Ovary (tissue), 9 donors: Measurements from ENCODE around the gene TRIP6. TPM values are rescaled to one million over a fixed set of nuclear protein-coding genes. Genes with fewer than 3 reads are reported as not detected.

Experiments
- DNase-seq, 5 donors: peaks; one replicate each; pipeline ENCODE4 v3.0.0-alpha.2; 2019 to 2020
- H3K27ac ChIP-seq, 2 donors: fragments of 200-600 bp; one replicate each; pipeline versions ENCODE4 v1.5.1 to v1.8.0; 2019 to 2022
- H3K27me3 ChIP-seq: fragments of 200-600 bp; one replicate; pipeline ENCODE4 v1.8.0; 2022
- H3K36me3 ChIP-seq: fragments of 200-600 bp; sonication (generic); one replicate; pipeline ENCODE4 v1.5.1; 2019
- H3K4me1 ChIP-seq: one replicate; pipeline ENCODE4 v1.8.1; 2013; ENCODE audit warnings: mild to moderate bottlenecking, moderate library complexity; ENCODE audit not compliant: insufficient read depth
- H3K4me3 ChIP-seq: fragments of 200-600 bp; sonication (generic); one replicate; pipeline ENCODE4 v1.5.1; 2017
- H3K9me3 ChIP-seq, 2 donors: fragments of 200-600 bp in 1 of 2; sonication (generic) in 1 of 2; one replicate each; pipeline versions ENCODE4 v1.5.1 to v1.8.1; 2013 to 2019; ENCODE audit warnings: mild to moderate bottlenecking in 1 of 2, moderate library complexity in 1 of 2
- CTCF ChIP-seq, 3 donors: fragments of 450-650 bp in 2 of 3; fragments of 200-600 bp in 1 of 3; IDR thresholded peaks; one replicate each; pipeline versions ENCODE4 v1.5.1 to v1.8.0; 2016 to 2022; ENCODE audit warnings: antibody characterized with exemption in 3 of 3, mild to moderate bottlenecking in 1 of 3
- EP300 ChIP-seq: sonication (generic); formaldehyde crosslinking; IDR thresholded peaks from one replicate; pipeline ENCODE4 v1.6.1; 2017; ENCODE audit warnings: antibody characterized with exemption
- POLR2A ChIP-seq: fragments of 450-650 bp; IDR thresholded peaks from one replicate; pipeline ENCODE4 v1.6.1; 2017; ENCODE audit warnings: antibody characterized with exemption, mild to moderate bottlenecking, moderate library complexity
- WGBS, 3 donors: extraction: QIAGEN DNeasy Blood & Tissue Kit in 1 of 3; methylation state at CpG; one replicate each; pipeline versions ENCODE4 v1.1.5 to v1.1.7; 2013 to 2017; 5-methylcytosine and 5-hydroxymethylcytosine counted together
- intact Hi-C, 4 donors: fragments of 100-400 bp; cut with DNase I; formaldehyde crosslinking; loops; one replicate each; pipeline versions ENCODE4 v1.11.0 to v1.15.1; 2022 to 2023
- polyA plus RNA-seq, 2 donors: library from polyadenylated mRNA; stranded (reverse); fragments of 200-250 nt in 1 of 2; fragments of 350-450 nt in 1 of 2; fragmentation: Illumina TruSeq in 1 of 2; extraction: RNeasy Lipid Tissue Mini Kit (QIAGEN cat#74804) in 1 of 2; gene quantifications; one replicate each; pipeline ENCODE4 v1.2.3, GENCODE V29; 2013 to 2014
- total RNA-seq, 7 donors: library from RNA; depleted of rRNA in 2 of 7; stranded (reverse); fragments of >200 nt in 2 of 7; fragmentation: NEBNext Ultra II Directional in 3 of 7; extraction: Animal tissue kit (Norgen Biotek cat#: 25700) in 3 of 7; gene quantifications; one replicate each; pipeline versions ENCODE4 v1.1.0 to v1.2.4, GENCODE V29; 2016 to 2023
- donor health status: DM: no; HTN: no; CAD: no; lungs with moderate emphysema.
- donor health status: DM: no; HTN: no; CAD: no.
- donor health status: Bipolar disorder and iron deficiency.
- donor health status: DM: yes; HTN: yes; CAD: no.
- donor health status: DM: no; HTN: no; CAD: no.
- donor health status: DM: yes; HTN: yes; CAD: no.

The TRIP6 gene
- total and polyA plus RNA-seq, 9 donors = 17.3 to 98.8 (median 72.5) TPM

GRCh38 chr7:100896732-100897608, 29.8 kb downstream of the TRIP6 start:
- peaks cover 5% of the 10 kb centered on the region for H3K4me1 ChIP-seq
- no peaks in the 10 kb centered on the region for H3K36me3 ChIP-seq
- intact Hi-C loops = loop anchor here in 3 of 4 donors (2.0 to 10.0 kb wide), 7 partner anchors 160 to 398 kb away; partner anchors contain the start of gene VGF (in 1 of the 3)
- H3K27ac ChIP-seq = no peak overlapping the region
- no peaks in the 10 kb centered on the region for H3K27me3 ChIP-seq
- no peak for TF ChIP-seq EP300
- TF ChIP-seq CTCF (IDR thresholded peaks at IDR 0.05) = peak; percentile 38 to 73 (median 72)
- H3K4me3 ChIP-seq = peak overlapping the region; percentile 17
- peak; percentile 58 to 72 (median 68) for DNase-seq
- WGBS, 3 donors = 0 to 1% (median 1%) methylated on average over 36 to 95 of the region's 95 CpGs
- H3K9me3 ChIP-seq = no peaks in the 10 kb centered on the region

DNA sequence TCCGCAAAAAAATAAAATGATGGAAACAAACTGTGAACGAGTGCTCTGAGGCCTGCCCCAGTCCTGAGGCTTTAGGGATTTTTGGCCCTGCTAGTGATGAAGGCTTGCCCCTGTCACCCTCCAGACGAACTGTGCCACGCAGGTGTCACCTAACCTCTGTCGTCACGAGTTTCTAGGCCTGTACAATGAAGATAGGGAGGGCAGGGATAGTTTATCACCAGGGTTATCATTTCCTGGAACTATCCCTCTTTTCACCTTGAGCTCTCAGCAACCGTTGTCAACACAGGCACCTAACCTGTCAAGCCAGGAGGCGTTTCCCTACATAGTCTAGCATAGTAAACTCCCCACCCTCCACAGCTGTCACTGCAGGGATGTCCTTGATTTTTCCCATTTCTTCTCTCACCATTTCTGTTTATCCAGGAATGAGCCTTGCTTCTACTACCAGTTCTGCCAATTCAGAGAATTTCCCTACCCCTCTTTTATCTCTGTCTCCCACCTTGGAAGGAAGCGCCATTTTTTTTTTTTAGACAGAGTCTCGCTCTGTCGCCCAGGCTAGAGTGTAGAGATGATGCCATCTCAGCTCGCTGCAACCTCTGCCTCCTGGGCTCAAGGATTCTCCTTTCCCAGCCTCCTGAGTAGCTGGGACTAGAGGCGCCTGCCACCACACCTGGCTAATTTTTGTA, 30.7 kb downstream of the TRIP6 start:
- intact Hi-C loops = loop anchor here in 3 of 4 donors (2.0 to 10.0 kb wide), 7 partner anchors 159 to 397 kb away; partner anchors contain the start of gene VGF (in 1 of the 3)
- 57 to 68% (median 64%) methylated on average over 13 of the region's 13 CpGs for WGBS, 3 donors
- Histone ChIP-seq H3K27ac (no peak overlapping the region), H3K27me3 (no peaks in the 10 kb centered on the region), H3K9me3 (no peaks in the 10 kb centered on the region), H3K4me1 (peaks cover 5% of the 10 kb centered on the region), H3K4me3 (no peak overlapping the region), H3K36me3 (no peaks in the 10 kb centered on the region)
- TF ChIP-seq POLR2A = no peak
- TF ChIP-seq EP300 = no peak
- no peak for TF ChIP-seq CTCF (IDR thresholded peaks at IDR 0.05)
- no peak for DNase-seq

DNA sequence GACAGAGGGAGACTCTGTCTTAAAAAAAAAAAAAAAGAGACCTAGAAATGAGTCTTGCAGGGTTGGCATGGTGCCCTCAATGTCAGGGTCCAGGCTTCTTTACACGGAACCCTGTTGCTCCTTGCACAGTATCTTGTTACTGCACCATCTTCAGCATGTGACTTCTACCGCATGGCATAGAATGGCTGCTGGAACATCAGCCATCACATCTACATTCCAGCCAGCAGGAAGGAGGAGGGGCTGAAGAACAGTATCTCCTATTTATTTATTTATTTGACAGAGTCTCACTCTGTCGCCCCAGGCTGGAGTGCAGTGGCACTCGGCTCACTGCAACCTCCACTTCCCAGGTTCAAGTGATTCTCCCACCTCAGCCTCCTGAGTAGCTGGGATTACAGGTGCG, 32.2 kb downstream of the TRIP6 start:
- Histone ChIP-seq H3K27me3 (no peaks in the 10 kb centered on the region), H3K9me3 (no peaks in the 10 kb centered on the region), H3K36me3 (no peaks in the 10 kb centered on the region), H3K4me1 (peaks cover 5% of the 10 kb centered on the region), H3K27ac (no peak overlapping the region), H3K4me3 (no peak overlapping the region)
- intact Hi-C loops = loop anchor here in 2 of 4 donors (5.0 to 10.0 kb wide), 6 partner anchors 158 to 395 kb away; partner anchors contain the start of gene VGF (in 1 of the 2)
- no peak for TF ChIP-seq POLR2A
- 77 to 91% (median 89%) methylated on average over 5 of the region's 5 CpGs for WGBS, 3 donors
- DNase-seq = no peak

DNA sequence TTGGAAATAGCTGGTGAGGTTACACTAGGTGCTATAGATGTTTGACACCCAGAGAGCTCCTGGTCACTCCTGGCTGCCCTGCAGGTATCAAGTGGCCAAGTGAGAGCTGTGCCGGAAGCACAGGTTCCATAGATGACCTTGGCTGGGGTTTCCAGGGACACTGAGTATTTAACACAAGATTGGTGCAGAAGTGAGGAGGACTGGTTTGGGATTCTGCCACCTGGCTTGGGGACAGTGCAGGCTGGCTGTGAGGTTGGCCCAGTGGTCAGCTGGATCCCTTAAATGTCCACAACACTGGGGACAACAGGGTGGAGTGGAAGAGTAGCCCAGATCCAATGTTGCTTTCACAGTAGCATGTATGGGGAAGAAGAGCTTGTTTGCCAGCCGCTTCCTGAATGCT, 33.8 kb downstream of the TRIP6 start:
- no peak for DNase-seq
- intact Hi-C loops = loop anchor here in 1 of 4 donors (5.0 kb wide), 1 partner anchor 156 kb away; no protein-coding TSS in a partner anchor
- TF ChIP-seq POLR2A = no peak
- TF ChIP-seq CTCF (IDR thresholded peaks at IDR 0.05) = no peak
- TF ChIP-seq EP300 = no peak

More for the DNA sequence above, 33.8 kb downstream of the TRIP6 start:
- WGBS, 3 donors = 56 to 71% (median 61%) methylated on average over 2 of the region's 2 CpGs
- Histone ChIP-seq H3K9me3 (no peaks in the 10 kb centered on the region), H3K36me3 (no peaks in the 10 kb centered on the region), H3K27ac (no peak overlapping the region), H3K4me1 (peaks cover 5% of the 10 kb centered on the region), H3K4me3 (no peak overlapping the region), H3K27me3 (no peaks in the 10 kb centered on the region)
